SKM-1 (cell line): ENCODE measurements around the gene TNIK.
"Not testable (repeated sequence)": the region's sequence is repeated elsewhere in the genome, so short reads cannot be mapped to it uniquely, and the experiment has no call there.

Experiments used
- DNase-seq: peaks from one replicate; lab custom pipeline; 2025; ENCODE audit not compliant: unreplicated experiment; lab: John Stamatoyannopoulos, UW

TNIK gene

GRCh38 chr3:171261487-171261886, 198.7 kb downstream of the TNIK start:
- no peak for DNase-seq

GRCh38 chr3:171260899-171261298, 199.3 kb downstream of the TNIK start:
- DNase-seq = no peak

DNA sequence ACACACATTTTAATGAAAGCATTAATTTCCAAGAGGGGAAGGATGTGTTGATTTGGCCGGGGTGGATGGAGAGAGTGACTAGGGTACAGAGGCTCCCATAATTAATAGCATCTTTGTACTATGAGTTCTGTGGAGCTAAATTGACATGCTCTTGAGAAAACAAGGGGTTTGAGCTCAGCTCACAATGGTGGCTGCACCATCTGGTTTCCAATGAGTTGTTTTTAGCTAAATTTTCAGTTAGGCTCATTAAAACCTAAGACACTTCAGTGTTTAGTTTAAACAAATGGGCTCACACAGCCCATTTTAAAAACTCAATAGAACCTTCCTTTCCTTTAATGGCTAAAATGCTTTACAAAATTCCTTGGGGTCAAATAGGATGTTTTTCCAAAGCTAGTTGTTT, 199.7 kb downstream of the TNIK start:
- no peak for DNase-seq

- DNase-seq = no peak
These were observed 201.9 kb downstream of the TNIK start for GRCh38 chr3:171258316-171258715.

DNA sequence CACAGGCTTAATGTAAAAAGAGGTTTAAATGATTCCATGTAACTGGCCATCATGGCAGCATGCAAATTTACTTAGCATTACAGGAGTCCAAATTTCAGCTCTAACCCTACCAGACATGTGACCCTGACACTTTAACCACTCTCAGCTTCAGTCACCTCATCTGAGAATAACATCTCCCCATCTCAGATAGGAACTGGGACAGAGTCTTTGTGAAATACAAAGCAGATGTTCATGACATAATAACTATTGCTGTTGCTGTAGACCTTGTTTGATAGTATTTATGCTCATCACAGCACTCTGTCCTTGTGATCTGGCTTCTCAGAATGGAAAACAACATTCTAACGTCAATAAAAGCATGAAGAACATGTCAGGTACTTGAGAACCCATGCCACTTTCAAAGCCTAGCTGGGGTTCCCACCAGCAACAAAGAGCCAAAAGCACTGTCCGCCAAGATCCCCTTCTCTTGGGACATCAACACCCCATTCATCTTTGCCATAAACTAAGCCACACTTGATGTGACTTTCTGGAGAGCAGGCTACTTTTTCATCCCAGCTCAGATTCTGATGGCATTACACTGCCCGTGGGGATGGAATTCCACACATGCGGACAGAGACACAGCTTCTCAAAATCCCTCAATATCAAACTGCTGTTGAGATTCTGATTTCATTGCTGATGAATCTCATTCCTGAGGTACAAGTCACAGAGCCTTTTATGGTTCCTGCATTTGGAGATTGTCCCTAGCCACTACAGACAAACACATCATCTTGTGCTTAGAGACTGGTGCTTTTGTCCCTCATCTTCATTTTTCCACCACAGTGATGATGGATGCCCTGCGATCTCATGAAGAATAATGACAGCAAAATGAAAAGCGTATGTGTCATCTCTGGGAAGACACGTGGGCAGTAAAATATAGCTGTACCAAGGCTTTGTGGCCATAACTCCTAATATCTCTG, 202.7 kb downstream of the TNIK start:
- DNase-seq = no peak

DNA sequence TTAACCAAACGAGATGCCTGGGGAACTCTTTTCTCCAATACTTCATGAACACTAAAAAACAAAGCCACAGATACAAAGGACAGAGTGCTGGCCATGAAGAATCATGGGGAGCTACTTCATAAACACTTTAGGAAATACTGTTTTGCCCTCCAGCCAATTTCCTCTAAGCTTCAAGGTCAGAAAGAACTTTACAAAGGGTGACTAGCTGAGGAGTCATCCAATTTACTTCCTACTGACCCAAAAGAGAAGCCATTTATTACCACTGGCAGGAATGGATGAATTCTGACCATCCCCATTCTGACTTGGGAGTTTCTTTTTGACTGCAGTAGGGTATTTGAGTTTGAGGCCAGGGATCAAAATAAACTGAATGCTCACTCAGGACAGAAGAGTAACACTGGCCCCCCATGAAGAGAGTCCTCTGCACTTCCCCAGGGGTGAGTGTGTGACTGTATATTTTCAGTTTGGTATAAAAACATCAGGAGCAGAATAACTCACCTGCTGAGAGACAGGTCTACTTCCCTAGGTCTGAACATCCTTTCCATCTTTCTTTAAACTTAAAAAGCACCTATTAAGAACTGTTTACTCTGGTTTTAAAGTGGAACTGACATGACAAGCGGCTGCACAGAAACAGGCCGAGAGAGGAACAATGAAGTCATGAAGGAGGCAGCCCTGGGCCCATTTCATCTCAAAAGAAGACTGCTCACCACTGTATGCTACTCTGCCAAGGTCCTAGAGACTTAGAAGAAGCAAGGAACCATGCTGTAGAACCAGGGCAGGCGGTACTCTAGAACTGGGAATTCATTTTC, 203.6 kb downstream of the TNIK start:
- DNase-seq = no peak

DNA sequence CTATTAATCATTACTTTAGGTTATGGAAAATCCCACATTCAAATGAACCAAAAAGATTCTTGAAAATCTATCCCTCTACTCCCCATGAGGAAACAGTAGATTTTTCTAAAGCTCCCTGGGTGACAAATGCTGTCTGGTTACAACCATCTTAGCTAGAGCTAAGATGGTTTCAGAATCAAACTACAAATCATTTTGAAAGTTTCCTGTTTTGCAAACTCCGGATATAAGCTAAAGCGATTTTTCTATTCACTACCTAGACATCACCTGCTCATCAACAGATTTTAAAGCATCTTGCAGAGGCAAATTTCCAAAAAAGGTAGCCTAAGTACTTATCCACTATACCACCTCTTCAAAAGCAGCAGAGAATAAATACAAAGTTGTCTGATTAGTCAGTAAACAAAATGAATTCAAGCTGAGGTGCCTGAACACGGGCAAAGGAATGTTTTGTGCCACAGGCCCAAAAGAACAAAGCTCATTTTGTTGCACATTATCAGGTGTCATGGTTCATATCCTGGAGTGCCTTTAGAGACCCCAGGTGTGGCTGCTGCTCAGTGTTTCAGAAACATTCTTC, 204.9 kb downstream of the TNIK start:
- no peak for DNase-seq

- DNase-seq = no peak
These were observed 205.9 kb downstream of the TNIK start for GRCh38 chr3:171254315-171254714.

GRCh38 chr3:171251835-171252234, 208.4 kb downstream of the TNIK start:
- no peak for DNase-seq

GRCh38 chr3:171250444-171250843, 209.8 kb downstream of the TNIK start:
- DNase-seq = no peak

GRCh38 chr3:171249245-171249644, 211.0 kb downstream of the TNIK start:
- DNase-seq = no peak

DNA sequence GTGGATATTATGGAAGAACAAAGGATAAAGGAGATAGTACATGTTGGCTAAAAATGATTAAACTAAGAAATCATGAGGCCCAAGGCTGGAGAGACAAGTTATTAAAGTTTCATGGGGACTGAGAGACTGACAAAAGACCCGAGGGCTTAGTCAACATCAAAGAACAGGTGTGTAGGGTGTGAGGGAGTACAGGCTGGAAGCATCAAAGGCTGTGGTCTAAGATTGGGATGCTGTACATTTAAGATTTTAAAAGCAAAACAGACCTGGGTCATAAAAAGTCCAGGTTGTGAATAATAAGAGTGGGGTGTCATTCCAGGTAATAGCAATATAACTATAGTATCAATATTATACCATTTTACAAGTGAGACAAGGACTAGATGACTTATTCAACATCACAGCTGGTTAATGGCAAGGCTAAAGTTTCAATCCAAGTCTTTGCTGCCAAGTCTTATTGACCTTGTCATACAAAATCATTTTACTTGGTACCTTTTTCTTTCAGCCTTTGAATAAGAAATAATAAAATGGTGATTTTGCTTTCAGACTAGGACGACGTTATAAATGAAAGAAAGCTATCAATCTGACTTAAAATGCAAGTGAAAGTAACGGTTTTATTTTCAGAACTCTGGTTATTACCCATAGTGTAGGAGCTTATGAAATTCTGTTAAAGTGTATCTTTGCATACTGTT, 211.6 kb downstream of the TNIK start:
- no peak for DNase-seq

- DNase-seq = no peak
These were observed 214.1 kb downstream of the TNIK start for GRCh38 chr3:171245796-171246765.

DNA sequence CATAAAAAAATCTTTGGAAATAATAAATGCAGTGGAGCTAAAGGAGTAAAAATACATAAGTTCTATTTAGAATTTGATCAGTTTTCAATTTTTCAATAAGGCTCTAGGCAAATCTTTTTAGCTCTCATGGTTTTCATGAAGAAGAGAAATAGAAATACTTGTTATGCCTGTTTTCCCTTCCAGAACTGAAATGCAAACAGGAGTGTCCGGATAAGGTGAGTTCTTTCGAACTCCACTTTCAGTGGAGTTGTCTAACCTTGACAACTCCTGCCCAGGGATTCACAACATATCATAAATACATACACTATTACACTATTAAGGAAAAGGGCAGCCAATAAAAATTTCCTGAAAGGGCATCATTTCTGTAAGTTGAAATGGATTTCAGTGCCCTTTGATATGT, 217.3 kb downstream of the TNIK start:
- DNase-seq = no peak

GRCh38 chr3:171242170-171242569, 218.0 kb downstream of the TNIK start:
- no peak for DNase-seq

DNA sequence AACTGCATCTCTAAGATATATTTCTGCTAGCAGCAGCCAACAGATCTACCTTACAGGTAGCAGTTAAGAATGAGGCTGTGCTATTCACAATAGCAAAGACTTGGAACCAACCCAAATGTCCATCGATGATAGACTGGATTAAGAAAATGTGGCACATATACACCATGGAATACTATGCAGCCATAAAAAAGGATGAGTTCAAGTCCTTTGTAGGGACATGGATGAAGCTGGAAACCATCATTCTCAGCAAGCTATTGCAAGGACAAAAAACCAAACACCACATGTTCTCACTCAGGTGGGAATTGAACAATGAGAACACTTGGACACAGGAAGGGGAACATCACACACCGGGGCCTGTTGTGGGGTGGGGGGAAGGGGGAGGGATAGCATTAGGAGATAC, 218.6 kb downstream of the TNIK start:
- not testable (repeated sequence) for DNase-seq

- DNase-seq = no peak
These were observed 219.7 kb downstream of the TNIK start for GRCh38 chr3:171240504-171240835.

- no peak for DNase-seq
These were observed 220.3 kb downstream of the TNIK start for GRCh38 chr3:171239757-171240503.

GRCh38 chr3:171237009-171237385, 223.2 kb downstream of the TNIK start:
- DNase-seq = no peak
